OCI-LY7 (cell line): ENCODE data around the gene LCN12.

ENCODE experiments used
- CTCF ChIP-seq: fragments of 200-600 bp; sonication (generic); conservative IDR thresholded peaks from 2 replicates; pipeline ENCODE4 v1.5.1; 2014; ENCODE audit warnings: mild to moderate bottlenecking, antibody characterized with exemption, low read length, moderate library complexity, mixed read lengths
- EZH2phosphoT487 ChIP-seq: fragments of 200-600 bp; sonication (generic); IDR thresholded peaks from 2 replicates; pipeline ENCODE4 v1.6.1; 2018; ENCODE audit warnings: low read depth, borderline replicate concordance, mild to moderate bottlenecking, mixed run types, antibody characterized with exemption, low read length, moderate library complexity, mixed read lengths

GRCh38 chr9:136997371-136997770 lies 45.3 kb downstream of the LCN12 start:
- TF ChIP-seq EZH2phosphoT487 (no peak), CTCF (no peak)
